ENCODE measurements around the gene CYP8B1.

Gene CYP8B1

GRCh38 chr3:42905740-42906069, 30.0 kb upstream of the CYP8B1 start:
- TF ChIP-seq FOXK2 (IDR thresholded peaks at IDR 0.05) = no peak
- TF ChIP-seq ZNF384 (IDR thresholded peaks at IDR 0.05) = no peak
- TF ChIP-seq SUZ12 (IDR thresholded peaks at IDR 0.05) = no peak
- TF ChIP-seq NFRKB (IDR thresholded peaks at IDR 0.05) = no peak
- no peak for TF ChIP-seq TARDBP (IDR thresholded peaks at IDR 0.05)
- no peak for TF ChIP-seq HDGF (IDR thresholded peaks at IDR 0.05; ENCODE audit: borderline replicate concordance)
- no peak for TF ChIP-seq ELF4 (IDR thresholded peaks at IDR 0.05)
- TF ChIP-seq, protein P1, sequence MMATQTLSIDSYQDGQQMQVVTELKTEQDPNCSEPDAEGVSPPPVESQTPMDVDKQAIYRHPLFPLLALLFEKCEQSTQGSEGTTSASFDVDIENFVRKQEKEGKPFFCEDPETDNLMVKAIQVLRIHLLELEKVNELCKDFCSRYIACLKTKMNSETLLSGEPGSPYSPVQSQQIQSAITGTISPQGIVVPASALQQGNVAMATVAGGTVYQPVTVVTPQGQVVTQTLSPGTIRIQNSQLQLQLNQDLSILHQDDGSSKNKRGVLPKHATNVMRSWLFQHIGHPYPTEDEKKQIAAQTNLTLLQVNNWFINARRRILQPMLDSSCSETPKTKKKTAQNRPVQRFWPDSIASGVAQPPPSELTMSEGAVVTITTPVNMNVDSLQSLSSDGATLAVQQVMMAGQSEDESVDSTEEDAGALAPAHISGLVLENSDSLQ (IDR thresholded peaks at IDR 0.05) = no peak
- TF ChIP-seq SP1 (IDR thresholded peaks at IDR 0.05) = no peak
- TF ChIP-seq FOXM1 (IDR thresholded peaks at IDR 0.05; ENCODE audit: borderline replicate concordance) = no peak
- TF ChIP-seq L3MBTL2 (conservative IDR thresholded peaks at IDR 0.05) = no peak
- TF ChIP-seq ARNT (IDR thresholded peaks at IDR 0.05) = no peak
- TF ChIP-seq BHLHE40 (IDR thresholded peaks at IDR 0.05; ENCODE audit: borderline replicate concordance) = no peak
- no peak for TF ChIP-seq CTBP1 (IDR thresholded peaks at IDR 0.05; ENCODE audit: borderline replicate concordance)
- no peak for TF ChIP-seq LEF1 (IDR thresholded peaks at IDR 0.05; ENCODE audit: borderline replicate concordance)
- TF ChIP-seq FOXA1 (IDR thresholded peaks at IDR 0.05) = no peak
- no peak for DNase-seq (ENCODE audit: extremely low spot score)
- ChIA-PET POLR2A (no interaction called here), CTCF (no interaction called here)

DNA sequence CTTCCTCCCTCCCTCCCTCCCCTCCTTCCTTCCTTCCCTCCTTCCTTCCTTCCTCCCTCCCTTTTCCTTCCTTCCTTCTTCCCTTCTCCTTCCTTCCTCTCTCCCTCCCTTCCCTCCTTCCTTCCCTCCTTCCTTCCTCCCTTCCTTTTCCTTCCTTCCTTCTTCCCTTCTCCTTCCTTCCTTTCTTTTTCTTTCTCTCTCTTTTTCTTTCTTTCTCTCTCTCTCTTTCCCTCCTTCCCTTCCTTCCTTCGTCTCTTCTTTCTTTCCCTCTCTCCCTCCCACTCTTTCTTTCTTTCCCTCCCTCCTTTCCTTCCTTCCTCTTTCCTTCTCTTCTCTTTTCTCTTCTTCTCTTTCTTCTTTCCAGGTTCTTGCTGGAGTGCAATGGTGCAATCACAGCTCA, 28.4 kb upstream of the CYP8B1 start:
- POLR2A ChIA-PET = no interaction called here
- no peak for DNase-seq (ENCODE audit: extremely low spot score)
- no peak for TF ChIP-seq ZNF384 (IDR thresholded peaks at IDR 0.05)
- CTCF ChIA-PET = no interaction called here

DNA sequence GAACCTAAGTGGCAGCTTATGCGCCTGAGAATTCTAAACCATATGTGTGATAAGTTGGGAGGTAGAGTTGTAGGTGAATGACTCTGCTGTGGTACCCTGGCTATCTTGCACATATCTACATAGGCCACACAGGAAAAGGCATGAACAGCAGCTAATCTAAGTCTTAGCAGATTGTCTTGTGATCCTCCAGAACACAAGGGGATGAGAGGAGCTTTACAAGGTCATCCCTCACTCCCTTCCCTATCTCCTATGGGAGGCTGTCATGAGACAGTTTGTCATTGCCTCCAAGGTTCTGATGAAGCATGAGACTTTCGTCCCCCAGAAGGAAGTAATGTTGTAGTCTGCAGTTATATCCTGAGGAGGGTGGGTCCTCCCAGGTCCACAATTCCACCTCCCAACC, 26.6 kb upstream of the CYP8B1 start:
- POLR2A ChIA-PET = no interaction called here
- CTCF ChIA-PET = interaction anchor here (0.7 kb wide), 1 partner anchor 63 kb away, joined by 3 read pairs; no protein-coding TSS in a partner anchor
- TF ChIP-seq HDGF (IDR thresholded peaks at IDR 0.05; ENCODE audit: borderline replicate concordance) (no peak), FOXA1 (IDR thresholded peaks at IDR 0.05) (no peak), ZNF384 (IDR thresholded peaks at IDR 0.05) (no peak), ARNT (IDR thresholded peaks at IDR 0.05) (no peak), SP1 (IDR thresholded peaks at IDR 0.05) (no peak), L3MBTL2 (conservative IDR thresholded peaks at IDR 0.05) (no peak), LEF1 (IDR thresholded peaks at IDR 0.05; ENCODE audit: borderline replicate concordance) (no peak), BHLHE40 (IDR thresholded peaks at IDR 0.05; ENCODE audit: borderline replicate concordance) (no peak), SUZ12 (IDR thresholded peaks at IDR 0.05) (no peak), CTBP1 (IDR thresholded peaks at IDR 0.05; ENCODE audit: borderline replicate concordance) (no peak), FOXK2 (IDR thresholded peaks at IDR 0.05) (no peak), NFRKB (IDR thresholded peaks at IDR 0.05) (no peak), ELF4 (IDR thresholded peaks at IDR 0.05) (no peak), TARDBP (IDR thresholded peaks at IDR 0.05) (no peak), FOXM1 (IDR thresholded peaks at IDR 0.05; ENCODE audit: borderline replicate concordance) (no peak)
- TF ChIP-seq, protein P1 (IDR thresholded peaks at IDR 0.05) = no peak
- DNase-seq (ENCODE audit: extremely low spot score) = no peak

DNA sequence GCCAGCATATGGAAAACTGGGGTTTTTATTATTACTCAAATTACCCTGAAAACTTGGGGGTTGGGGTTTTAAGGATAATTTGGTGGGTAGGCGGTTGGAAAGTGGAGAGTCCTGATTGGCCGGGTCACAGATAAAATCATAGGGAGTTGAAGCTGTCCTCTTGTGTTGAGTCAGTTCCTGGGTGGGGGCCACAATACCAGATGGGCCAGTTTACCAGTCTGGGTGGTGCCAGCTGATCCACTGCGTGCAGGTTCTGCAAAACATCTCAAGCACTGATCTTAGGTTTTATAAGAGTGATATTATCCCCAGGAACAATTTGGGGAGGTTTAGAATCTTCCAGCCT, 25.4 kb upstream of the CYP8B1 start:
- DNase-seq (ENCODE audit: extremely low spot score) = no peak
- POLR2A ChIA-PET = no interaction called here
- TF ChIP-seq LEF1 (IDR thresholded peaks at IDR 0.05; ENCODE audit: borderline replicate concordance) (no peak), ELF4 (IDR thresholded peaks at IDR 0.05) (no peak), FOXK2 (IDR thresholded peaks at IDR 0.05) (no peak), ZNF384 (IDR thresholded peaks at IDR 0.05) (no peak), CTBP1 (IDR thresholded peaks at IDR 0.05; ENCODE audit: borderline replicate concordance) (no peak), SUZ12 (IDR thresholded peaks at IDR 0.05) (no peak), NFRKB (IDR thresholded peaks at IDR 0.05) (no peak), TARDBP (IDR thresholded peaks at IDR 0.05) (no peak), BHLHE40 (IDR thresholded peaks at IDR 0.05; ENCODE audit: borderline replicate concordance) (no peak), FOXA1 (IDR thresholded peaks at IDR 0.05) (no peak), FOXM1 (IDR thresholded peaks at IDR 0.05; ENCODE audit: borderline replicate concordance) (no peak), SP1 (IDR thresholded peaks at IDR 0.05) (no peak), L3MBTL2 (conservative IDR thresholded peaks at IDR 0.05) (no peak), ARNT (IDR thresholded peaks at IDR 0.05) (no peak)
- TF ChIP-seq, protein P1 (IDR thresholded peaks at IDR 0.05) = no peak
- CTCF ChIA-PET = interaction anchor here (0.7 kb wide), 1 partner anchor 859 kb away, joined by 3 read pairs; no protein-coding TSS in a partner anchor

DNA sequence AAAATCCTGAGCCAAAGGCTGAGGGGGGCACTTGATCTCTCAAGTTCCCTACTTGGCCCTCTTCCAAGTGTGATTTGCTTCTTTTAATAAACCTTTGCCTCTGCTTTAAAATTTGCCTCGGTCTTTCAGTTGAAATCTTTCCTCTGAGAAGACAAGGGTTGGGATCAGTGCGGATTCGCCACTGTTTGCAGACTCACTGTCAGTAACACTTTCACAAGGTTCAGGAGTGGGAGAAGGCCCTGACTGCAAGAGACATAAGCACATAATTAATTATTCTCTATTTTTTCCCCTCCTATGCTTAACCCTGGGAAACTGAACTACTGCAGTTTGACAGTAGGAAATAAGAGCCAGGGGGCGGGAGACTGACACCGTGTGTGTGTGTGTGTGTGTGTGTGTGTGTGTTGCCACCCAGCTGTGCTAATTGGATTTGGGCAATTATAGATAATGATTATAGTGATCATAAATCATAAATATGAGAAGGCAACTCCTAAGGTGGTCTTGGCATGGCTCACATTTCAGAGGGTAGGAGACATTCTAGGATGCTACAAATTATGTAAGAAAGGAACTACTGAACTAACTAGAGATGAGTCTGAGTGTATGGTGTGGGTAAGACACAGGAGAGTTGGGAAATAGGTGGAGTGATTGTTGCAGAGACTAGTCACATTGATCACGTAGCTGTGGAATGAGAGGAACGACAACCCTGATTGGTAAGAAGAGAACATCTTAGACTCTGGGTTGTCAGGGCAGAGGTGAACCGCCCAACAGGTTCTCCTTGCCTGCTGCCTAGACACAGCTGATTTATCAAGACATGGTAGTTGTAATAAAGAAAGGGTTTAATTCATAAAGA, 24.8 kb upstream of the CYP8B1 start:
- POLR2A ChIA-PET = no interaction called here
- CTCF ChIA-PET = interaction anchor here (0.7 kb wide), 1 partner anchor 859 kb away, joined by 3 read pairs; no protein-coding TSS in a partner anchor
- no peak for DNase-seq (ENCODE audit: extremely low spot score)

More for the DNA sequence above, 24.8 kb upstream of the CYP8B1 start:
- TF ChIP-seq, protein P1 (IDR thresholded peaks at IDR 0.05) = peak; percentile 52
- TF ChIP-seq NFRKB (IDR thresholded peaks at IDR 0.05) = no peak
